ENCODE measurements around the gene RHOD.

RHOD gene

DNA sequence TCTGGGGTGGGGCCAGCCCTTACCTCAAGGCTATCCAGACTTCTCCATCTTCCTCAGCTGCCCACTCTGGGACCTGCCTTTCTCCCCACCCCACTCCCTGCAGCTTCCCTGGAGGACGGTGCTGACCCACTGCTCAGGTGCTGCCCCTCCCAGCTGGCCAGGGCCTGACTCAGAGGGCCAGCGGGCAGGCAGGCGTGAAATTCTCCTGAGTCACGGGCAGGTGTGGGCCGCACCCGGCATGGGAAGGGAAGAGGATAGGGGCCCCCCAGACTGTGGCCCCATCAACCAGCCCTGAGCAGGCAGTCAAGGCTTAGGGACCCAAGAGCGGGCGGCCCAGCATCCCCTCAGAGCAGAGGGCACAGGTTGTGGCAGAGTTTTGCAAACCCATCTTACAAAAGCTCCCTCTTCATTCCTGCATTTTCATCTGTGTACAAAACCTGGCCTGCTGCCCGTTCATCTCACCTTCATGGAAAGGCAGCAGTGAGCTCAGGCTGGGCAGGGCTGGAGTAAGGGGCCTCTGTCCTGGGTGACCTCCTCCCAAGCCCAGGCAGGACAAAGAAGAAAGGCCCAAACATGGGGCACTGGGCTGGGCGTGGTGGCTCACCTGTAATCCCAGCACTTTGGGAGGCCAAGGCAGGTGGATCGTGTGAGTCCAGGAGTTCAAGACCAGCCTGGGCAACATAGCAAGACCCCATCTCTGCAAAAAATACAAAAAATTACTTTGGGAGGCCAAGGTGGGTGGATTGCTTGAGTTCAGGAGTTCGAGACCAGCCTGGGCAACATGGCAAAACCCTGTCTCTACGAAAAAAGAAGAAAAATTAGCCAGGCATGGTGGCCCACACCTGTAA, 6.1 kb downstream of the RHOD start:
- no peak for DNase-seq

DNA sequence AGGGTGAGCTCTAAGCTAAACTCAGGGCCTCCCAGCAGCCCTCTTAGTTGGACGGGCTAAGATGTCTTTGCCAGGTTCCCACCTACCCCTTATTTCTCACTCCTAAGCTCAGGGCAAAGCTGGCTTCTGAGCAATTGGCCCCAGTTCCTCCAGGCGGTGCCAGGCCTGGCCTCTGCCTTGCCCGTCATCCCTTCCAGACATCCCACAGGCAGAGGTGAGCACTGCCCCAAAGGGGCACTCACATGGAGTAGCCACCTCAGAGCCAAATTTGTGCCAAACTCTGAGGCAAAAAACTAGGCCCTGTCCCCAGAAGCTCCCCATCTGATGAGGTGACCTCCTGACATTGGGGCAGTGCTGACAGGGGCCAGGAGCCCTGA, 9.7 kb downstream of the RHOD start:
- DNase-seq = no peak

DNA sequence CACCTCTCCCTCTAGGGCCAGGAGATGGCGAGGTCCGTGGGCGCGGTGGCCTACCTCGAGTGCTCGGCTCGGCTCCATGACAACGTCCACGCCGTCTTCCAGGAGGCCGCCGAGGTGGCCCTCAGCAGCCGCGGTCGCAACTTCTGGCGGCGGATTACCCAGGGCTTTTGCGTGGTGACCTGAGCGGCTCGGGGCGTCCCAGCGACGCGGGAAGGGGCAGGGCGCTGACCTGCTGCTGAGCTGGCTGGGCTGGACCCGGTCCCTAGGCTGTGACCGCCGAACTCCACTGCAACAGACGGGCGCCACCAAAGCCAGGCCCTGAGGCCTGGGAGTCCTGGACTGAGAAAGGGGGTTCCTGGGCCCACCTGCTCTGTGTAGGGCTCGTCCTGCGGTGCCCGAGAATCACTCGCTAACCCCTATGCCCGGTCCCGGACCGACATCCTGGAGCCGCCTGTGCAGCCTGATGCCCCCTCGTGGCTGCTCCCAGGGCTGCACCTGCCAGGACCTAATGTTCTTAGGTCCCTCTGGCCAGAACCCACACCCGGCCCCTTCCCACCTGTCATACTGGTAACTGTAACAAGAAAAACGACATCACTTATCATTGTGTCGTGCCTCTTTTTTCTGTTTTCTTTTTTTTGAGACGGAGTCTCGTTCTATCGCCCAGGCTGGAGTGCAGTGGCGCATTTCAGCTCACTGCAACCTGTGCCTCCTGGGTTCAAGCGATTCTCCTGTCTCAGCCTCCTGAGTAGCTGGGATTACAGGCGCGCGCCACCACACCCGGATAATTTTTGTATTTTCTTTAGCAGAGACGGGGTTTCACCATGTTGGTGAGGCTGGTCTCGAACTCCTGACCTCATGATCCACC, 15.0 kb downstream of the RHOD start:
- DNase-seq = peak; percentile 69

DNA sequence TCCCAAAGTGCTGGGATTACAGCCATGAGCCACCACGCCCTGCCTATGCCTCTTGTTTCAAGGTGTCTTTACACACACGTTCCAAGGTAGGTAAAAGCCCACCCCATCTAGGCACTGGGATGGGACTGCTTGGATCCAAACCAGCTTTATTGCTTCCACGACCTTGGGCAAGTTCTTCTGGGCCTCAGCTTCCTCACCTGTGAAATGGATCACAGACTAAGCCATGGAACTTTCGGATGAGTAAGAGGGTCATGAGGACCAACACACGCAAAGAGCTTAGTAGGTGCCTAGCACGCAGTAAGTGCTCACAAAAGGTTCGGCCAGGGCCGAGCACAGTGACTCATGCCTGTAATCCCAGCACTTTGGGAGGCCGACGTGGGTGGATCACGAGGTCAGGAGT, 15.6 kb downstream of the RHOD start:
- no peak for DNase-seq

DNA sequence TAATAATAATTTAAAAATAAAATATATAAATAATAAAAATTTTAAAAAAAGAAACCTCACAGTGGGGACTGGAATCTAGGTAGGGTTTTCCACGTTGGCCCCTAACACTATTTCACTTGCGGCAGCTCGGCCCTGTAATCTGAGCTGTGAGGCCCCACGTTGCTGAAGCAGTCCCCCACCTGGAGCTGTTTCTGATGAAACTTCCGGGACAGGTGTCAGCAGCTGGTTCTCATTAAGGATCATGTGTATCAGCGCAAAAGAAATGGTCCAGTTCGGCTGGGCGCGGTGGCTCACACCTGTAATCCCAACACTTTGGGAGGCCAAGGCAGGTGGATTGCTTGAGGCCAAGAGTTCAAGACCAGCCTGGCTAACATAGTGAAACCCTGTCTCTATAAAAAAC, 17.3 kb downstream of the RHOD start:
- no peak for DNase-seq

DNA sequence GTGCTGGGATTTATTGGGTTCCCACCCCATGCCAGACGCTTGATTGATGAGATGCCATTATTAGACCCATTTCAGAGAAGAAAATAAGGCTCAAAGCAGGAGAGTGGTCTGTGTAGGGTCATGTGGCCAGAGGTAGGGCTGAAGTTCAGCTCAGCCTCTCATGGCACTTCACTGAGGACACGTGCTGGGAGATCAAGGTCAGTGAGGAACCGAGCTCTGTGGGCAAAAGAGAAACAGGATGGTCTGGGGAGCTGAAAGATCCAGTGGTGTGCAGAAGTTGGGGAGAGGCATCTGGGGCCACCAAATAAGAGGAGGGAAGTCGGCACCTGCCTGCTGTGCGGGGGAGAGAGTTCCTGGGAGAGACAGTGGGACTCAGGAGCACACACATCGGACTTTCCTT, 19.6 kb downstream of the RHOD start:
- DNase-seq = no peak

DNA sequence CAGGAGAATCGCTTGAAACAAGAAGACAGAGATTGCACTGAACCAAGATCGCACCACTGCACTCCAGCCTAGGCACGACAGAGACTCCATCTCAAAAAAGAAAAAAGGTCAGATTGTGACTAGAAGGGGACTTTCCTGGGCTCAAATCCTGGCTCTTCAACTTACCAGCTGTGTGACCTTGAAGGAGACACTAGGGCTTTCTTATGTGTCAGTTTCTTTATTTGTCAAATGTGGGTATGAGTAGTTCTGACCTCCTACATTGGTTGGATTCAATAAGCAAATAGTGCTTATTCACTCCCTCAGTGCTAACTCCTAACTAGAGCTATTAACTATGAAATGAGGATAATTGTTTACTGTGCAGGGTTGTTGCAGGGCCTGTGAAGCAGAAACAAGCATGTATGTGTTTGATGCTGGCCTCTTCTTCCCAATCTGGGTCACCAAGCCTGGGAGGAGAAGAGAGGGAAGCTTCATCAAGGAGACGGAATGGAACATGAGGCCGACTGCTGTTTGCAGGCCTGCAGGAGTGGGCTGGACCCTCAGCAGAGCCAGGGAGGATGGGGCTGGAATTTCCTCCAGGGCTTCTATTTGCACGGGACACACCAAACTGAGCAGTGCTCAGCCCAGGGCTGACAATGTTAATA, 22.5 kb downstream of the RHOD start:
- DNase-seq = no peak

DNA sequence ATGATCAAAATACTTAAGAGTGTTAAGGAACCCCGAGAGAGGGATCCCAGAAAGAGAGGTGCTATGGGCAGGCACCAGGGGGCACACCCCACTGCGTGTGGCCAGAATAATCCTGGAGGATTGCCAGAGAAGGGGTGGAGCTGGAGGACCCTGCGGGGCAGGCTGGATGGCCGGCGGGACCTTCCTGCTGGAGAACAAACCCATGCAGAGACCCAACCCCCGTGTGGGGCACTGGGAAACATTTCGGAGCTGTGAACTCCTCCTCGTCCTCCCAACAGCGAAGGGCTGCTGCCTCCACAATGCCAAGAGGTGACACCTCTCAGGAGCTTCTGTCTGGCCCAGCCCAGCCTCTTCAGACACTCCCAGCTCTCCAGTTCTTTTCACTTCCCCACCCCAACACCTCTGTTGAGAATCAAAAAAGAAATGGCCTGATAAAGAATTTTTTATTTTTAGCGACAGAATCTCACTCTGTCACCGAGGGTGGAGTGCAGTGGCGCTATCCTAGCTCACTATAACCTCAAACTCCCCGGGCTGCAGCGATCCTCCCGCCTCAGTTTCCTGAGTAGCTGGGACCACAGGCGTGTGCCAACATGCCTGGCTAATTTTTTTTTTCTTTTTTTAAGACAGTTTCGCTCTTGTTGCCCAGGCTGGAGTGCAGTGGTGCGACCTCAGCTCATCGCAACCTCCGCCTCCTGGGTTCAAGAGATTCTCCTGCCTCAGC, 25.6 kb downstream of the RHOD start:
- peak; percentile 15 for DNase-seq

DNA sequence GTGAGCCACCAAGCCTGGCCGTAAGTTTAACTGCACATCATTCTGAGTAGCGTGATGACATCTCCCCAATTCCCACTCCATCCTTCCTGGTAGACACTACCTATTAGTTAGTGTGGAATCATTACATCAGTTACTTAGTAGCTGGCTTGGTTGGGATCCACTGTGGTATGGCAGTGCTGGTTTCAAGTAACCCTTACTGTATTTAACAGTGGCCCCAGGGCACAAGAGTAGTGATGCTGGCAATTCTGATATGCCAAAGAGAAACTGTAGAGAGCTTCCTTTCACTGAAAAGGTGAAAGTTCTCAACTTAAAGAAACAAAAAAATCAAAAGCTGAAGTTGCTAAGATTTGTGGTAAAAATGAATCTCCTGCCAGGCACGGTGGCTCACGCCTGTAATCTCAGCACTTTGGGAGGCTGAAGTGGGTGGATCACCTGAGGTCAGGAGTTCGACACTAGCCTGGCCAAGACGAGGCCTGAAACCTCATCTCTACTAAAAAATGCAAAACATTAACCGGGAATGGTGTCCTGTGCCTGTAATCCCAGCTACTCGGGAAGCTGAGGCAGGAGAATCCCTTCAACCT, 27.2 kb downstream of the RHOD start:
- DNase-seq = no peak

DNA sequence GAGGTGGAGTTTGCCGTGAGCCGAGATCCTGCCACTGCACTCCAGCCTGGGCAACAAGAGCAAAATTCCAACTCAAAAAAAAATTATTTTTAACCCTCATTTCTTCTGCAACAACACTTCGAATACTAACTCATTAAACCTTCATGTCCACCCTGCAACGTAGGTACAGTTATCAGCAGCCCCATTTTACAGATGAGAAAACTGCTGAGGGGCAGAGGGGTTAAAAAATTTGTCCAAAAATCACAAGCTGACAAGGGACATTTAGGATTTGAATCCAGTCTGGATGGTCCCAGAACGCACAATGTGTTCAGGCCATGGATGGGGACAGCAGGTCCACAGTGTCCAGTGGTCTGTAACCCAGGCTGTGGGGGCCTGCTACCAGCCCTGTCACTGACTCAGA, 29.0 kb downstream of the RHOD start:
- DNase-seq = no peak

DNA sequence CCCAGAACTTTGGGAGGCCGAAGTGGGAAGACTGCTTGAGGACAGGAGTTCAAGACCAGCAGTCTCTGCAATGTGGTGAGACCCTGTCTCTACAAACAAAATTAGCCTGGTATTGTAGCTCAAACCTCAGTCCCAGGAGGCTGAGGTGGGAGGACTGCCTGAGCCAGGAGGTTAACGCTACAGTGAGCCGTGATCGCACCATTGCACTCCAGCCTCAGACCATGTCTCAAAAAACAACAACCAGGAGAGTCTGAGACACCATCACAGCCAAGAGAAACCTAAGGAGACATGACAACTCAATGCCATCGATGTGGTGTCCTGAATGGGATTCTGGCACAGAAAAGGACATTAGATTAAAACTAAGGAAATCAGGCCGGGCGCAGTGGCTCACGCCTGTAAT, 34.1 kb downstream of the RHOD start:
- no peak for DNase-seq

DNA sequence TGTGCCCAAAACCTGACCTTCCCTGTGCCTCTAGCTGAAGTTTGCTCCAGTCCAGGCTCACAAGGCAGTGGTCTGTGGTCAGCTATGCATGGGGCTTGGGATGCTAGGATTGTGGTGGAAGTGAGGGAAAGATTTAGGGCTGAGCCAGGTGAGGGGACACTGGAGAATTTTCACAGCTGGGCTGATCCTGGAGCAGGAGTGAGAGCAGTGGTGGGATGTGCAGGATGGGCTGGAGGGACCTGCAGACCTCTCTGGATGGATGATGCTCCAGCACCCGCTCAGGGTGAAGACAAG, 38.5 kb downstream of the RHOD start:
- no peak for DNase-seq

DNA sequence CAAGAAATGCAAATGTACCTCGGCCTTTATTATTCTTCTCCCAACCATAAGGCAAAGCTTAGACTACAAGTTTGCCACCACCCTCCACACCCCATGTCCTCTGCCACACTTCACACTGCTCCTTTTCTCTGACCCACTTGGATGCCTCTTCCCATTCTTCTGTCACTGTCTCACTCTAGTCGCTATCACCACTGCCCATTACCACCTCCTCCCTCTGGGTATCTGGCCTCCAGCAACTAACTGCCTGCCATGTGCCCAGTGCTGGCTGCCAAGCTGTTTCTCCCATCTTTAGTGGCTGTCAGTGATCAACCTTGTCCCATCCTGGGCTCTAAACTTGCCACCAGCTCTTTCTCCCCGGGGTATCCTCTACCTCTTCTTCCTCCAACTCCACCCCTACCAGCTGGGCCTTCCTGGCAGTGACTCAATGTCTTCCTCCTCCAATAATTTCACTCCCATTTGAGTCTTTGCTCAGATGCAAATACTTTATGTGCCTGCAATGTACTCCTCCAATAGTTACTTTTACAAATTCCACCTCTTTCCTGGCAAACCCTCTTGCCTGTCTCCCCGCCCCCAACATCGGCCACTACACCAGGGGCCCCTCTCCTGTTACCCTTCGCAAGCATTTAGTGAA, 42.3 kb downstream of the RHOD start:
- DNase-seq = no peak

DNA sequence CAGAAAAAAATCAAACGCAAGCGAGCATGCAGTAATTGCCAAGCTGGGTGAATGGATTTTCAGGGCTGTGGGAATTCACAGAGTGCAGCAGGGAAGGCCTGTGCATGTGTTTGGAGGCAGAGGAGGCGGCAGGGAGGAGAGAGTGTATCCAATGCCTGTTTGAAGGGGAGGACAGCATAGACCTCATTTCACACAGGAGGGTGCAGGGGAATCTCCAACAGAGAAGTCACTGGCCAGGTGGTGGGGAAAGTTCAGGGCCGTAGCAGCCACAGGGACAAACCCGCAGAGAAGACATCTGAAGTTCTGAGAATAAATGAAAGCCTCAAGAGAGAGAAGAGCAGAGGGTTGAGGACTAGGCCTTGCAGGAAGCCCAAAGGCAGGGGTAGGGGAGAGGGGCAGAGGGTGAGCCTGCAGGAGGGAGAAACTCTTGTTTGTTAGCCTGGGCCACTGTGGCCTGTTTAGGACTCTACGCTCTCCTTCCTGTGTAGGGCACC, 43.2 kb downstream of the RHOD start:
- DNase-seq = no peak

DNA sequence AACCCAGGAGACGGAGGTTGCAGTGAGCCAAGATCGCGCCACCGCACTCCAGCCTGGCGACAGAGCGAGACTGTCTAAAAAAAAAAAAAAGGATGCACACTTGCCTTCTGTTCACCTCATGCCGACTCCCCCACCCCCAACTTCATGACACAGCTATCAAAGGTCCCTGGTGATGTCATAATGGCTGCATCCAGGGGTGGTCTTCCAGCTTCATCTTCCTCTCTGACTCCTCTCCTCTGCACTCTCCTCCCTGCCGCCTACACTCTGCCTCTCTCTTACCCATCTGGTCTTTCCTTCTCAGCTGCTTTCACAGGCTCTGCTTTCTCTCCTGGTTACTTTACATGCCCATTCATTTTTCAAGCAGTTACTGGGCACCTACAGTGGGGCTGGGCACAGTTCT, 46.0 kb downstream of the RHOD start:
- no peak for DNase-seq

DNA sequence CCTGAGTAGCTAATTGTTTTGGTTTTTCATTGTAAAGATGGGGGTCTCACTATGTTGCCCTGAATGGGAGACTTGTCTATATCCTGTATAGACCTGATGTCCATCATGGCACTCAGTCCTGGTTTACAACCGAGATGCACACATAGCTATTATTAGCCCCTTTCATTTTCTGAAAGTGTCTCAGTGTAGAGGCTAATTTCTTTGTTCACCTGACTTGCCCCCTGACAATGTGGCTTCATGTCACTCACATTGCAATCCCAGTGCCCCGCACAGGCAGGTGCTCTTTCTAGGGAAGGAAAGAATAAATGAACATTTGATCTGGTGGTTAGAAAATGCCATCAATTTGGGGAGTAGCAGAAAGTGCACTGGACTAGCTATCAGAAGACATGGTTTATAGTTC, 49.3 kb downstream of the RHOD start:
- DNase-seq = no peak

DNA sequence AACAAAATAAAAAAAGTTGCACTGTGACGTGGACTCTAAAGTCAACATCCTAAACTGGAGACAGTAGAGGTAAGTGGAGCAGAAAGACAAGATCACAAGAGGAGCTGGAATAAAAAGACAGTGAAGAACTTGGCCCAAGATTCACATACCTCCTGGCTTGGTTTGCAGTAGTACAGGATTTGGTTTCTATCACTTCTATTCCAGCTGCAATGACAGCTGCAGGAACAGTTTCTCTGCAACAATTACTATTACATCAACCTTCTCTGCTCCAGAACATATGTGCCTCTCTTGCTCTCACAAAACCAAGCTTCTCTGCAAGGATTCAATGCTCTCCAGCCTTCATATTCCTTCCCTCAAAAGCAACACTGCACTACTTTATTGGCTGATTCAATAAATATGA, 54.6 kb downstream of the RHOD start:
- DNase-seq = no peak

DNA sequence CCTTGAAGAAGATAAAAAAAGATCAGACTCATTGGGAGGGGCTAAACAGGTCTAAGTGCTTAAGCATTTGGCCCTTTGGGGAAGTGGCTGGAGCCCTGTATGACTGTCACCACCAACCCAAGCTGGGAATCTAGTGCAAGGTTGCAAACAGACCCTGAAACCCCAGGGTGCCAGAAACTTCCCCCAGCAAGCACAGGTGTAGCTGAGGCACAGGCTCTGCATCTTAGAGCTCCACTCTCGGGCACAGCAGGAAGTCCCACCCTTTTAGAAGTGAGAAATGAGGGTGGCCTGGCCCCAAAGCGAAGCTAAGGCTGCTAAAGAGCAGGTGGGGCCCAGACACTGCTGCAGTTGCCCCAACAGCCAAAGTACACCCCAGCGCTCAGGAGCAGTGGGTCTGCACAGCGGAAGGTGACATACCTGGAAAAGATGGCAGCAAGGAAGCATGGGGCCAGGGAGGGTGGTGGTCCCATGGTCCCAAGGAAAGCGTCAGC, 56.6 kb downstream of the RHOD start:
- DNase-seq = peak; percentile 30

DNA sequence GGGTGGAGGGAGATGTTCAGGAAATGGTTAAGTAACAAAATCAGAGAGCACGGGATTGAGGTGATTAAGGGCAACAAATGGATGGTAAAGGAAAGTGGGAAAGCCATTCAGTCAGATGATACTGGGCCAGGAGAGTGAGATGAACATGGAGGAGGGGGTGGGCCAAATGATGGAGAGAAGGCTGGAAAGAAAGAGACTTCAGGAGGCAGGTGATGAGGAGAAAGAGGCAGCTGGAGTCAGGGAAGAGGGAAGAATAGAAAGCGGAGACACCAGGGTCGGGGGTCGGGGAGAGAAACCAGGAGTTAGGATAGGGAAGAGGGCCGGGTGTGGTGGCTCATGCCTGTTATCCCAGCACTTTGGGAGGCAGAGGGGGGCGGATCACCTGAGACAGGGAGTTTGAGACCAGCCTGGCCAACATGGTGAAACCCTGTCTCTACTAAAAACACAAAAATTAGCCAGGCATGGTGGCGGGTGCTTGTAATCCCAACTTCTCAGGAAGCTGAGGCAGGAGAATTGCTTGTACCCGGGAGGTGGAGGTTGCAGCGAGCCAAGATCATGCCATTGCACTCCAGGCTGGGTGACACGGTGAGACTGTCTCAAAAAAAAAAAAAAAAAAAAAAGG, 57.7 kb downstream of the RHOD start:
- DNase-seq = no peak

DNA sequence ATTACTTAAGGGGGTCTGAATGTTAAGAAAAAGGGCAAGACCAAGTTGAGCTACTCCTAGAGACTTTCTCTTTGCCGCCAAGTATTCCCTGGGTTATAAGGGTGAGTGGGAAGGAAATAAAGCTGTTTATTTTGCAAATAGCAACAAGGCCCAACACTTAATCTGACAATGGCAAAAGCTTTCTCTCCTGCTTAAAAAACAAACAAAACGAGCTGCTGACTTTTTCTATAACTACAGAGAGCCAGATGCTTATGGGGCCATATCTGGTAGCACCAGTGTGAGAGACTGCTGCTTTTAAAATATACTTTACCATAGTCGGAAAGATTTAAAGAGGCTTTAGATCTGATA, 60.1 kb downstream of the RHOD start:
- DNase-seq = no peak

DNA sequence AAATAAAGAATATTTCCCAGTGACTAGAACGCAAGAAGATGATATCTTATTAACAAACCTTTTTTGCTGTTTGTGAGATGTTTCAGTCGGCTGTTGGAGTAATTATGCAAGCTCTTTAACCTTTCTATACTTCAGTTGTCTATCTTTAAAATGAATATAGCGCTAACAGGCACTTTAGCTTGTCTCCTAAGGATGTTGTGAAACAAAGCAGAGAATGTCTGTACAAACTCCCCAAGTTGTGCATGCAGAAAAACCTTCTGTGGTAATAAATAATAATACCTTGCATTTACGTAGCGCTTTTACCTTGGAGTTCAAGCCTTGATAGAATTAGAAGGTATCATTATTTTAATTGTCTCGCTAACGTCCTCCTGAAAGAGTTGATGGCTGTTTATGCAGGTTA, 60.5 kb downstream of the RHOD start:
- DNase-seq = no peak

DNA sequence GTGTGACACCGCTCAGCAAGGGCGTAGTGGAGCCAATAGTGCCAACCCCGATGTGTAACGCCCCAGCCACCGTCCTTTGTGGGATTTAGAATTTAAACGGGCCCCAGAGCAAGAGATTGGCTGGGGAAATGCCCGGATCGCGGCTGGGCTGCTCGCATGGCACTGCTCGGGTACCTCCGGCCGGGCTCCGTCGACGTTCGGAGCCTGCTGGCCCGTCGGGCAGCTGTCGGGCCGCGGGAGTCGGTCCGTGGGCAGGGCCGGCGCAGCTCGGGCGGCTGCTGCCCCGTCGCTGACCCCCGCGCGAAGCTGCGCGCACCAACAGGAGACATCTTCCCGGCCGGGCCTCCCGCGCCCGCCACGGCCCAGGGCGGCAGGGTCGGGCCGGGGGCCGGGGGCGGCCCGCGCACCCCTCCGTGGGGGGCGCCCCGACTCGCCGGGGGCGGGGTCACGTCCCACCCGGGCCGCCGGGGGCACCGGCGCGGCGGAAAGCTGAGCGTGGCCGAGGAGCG, 61.1 kb downstream of the RHOD start:
- peak; percentile 55 for DNase-seq
